ENCODE results near the gene GDAP2.
A peak's percentile ranks its signal among the peaks of the same experiment; 100 is the strongest.
"Not testable (repeated sequence)": the region's sequence is repeated elsewhere in the genome, so short reads cannot be mapped to it uniquely, and the experiment has no call there.

Gene GDAP2

DNA sequence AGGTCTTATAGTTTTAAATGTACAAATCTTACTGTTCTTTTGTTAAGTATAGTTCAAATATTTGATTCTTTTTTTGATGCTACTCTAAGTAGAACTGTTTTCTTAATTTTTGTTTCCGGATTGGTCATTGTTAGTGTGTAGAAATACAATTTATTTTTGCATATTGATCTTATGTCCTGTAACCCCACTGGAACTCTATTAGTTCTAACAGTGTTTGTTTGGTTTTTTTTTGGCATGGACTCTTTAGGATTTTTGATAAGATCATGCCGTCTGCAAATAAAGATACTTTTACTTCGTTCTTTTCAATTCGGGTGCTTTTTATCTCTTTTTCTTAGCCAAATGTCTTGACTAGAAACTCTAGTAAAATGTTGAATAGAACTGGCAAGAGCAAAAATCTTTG is 26.5 kb downstream of the GDAP2 start:
- ATAC-seq (no peak), DNase-seq (no peak)

GRCh38 chr1:117899801-117900200 is 29.6 kb downstream of the GDAP2 start:
- ATAC-seq (no peak), DNase-seq (no peak)

DNA sequence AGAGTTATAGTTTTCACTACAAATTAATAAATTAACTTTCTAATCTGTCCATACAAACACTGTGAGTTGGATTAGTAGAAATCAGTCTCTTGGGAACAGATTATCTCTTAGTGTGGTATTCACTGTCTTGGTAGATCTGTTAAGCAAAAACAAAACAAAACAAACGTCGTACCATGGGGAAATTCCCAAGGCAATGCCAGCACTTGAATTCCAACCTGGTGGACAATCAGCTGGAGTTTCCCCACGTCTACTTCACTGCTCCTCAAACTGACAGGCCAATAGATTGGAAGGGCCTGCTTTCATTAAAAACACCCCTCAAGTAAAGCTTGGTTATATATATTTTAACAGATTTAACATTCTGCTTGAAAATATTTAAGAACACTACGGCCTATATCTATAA is 31.9 kb downstream of the GDAP2 start:
- ATAC-seq = no peak
- no peak for DNase-seq

DNA sequence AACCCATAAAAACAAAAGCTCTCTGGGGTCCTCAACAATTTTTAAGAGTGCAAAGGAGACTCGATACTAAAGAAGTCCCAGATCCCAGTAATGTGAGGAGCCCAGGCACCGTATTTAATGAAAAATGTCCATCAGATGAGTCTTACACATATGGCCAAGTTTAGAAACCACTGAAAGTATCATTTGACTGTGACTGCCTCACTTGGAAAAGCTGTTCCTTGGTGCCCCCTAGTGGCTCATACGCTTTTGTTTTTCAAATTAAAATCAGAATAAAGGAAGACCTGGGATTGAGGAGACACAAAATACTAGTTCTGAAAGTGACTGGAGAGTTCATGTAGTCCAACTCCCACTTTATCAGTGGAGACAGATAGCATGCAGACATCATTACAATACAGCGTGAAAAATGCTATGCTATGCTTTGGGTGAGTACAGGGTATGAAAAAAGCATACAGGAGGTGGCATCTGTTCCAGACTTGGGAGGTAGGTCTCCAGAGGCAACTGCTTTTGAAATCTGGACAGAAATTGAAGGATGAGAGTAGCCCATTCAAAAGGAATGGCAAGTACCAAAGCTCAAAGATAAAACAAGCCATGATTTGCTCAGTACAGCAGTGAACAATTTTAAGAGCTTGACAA is 33.8 kb downstream of the GDAP2 start:
- DNase-seq = peak; percentile 70
- ATAC-seq = peak; percentile 85

DNA sequence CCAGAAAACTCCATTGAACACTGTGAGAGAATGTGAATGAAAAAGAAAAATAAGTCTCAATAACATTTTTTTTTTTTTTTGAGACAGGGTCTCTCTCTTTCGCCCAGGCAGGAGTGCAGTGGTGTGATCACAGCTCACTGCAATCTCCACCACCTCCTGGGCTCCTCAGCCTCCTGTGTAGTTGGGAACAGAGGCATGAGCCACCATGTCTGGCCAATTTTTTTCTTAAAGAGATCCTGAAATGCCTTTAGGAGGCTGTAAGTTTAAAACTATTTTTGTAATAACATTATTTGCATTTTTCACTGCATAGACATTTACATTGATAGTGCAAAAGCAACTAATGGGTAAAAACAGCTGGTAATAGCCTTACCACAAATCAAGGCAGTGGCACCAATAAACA is 35.3 kb downstream of the GDAP2 start:
- DNase-seq (no peak), ATAC-seq (no peak)

- ATAC-seq = no peak
- no peak for DNase-seq
Measured at GRCh38 chr1:117892512-117892911, 36.9 kb downstream of the GDAP2 start.

DNA sequence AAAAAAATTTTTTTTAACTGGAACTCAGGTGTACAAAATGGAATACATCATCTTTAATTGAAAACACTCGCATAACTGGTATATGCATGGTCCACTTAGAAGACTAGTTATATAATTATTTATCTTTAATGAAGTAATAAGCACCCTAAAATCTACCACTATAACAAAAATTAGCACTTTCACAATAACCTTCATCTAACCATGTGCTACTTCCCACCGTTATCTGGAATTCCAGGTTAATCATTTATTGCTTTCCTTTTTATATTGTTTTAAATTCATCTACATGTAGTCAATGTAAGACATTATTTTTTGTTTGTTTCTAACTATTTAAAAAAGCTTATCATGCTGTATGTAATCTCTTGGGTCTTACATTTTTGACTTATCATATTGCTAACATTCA is 39.0 kb downstream of the GDAP2 start:
- no peak for DNase-seq
- no peak for ATAC-seq

GRCh38 chr1:117886101-117886795 is 43.2 kb downstream of the GDAP2 start:
- no peak for DNase-seq

DNA sequence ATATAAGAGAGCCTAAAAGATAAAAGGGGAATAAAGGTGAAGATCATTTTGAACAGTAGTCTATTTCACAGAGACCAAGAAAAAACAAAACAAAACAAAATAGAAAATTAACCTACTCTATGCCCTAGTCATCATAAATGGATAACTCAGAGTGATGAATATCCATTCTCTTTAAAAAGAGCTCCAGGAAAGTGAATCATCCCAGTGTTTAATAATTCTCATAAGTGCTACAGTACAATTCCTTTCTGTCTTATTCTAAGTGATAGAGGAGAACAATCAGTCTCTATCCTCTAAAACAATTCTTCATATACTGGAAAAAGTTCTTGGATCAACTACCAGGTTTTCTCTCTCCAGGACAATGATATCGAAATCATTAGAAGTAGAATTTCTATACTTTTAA is 45.8 kb downstream of the GDAP2 start:
- no peak for DNase-seq
- no peak for ATAC-seq

More at GRCh38 chr1:117886101-117886795, 43.2 kb downstream of the GDAP2 start:
- no peak for ATAC-seq

DNA sequence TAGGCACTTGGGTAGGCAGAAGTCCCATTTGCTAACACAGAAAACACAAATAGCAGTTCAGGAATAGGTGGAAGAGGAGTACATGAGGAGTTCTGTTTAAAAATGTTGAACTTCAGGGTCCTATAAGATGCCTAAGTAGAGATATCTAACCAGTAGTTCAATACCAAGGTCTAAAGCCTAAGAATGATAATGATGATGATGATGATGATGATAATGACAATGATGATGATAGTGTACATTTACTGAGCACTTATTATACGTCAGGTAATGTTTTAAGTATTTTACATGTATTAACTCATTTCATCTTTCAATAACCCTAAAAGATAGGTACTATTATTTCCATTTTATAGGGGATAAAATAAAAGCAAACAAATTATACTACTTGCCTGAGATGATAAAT is 50.1 kb downstream of the GDAP2 start:
- no peak for ATAC-seq

DNA sequence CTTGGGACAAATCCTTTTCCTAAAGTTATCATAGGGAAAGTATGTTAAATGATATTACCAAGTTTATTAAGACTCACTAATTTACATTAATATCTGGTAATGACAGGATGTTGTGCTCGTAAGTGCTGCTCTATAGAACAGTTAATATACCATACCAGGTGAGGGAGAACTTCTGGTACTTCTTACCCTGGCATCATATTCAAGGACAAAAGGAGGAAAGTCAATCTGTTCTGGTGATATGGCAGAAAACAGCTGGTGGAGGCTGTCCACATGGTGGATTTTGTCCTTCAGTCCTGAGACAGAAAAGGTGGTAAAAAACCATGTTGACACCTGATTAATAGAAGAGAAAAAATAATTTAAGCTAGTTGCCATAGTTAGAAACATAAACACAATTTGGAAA is 51.6 kb downstream of the GDAP2 start:
- no peak for ATAC-seq
- no peak for DNase-seq

More for the DNA sequence above, 50.1 kb downstream of the GDAP2 start:
- no peak for DNase-seq

GRCh38 chr1:117871013-117871412 is 58.4 kb downstream of the GDAP2 start:
- ATAC-seq (no peak), DNase-seq (no peak)

- DNase-seq (no peak), ATAC-seq (no peak)
Measured at GRCh38 chr1:117861694-117862093, 67.7 kb downstream of the GDAP2 start.

GRCh38 chr1:117860896-117861610 is 68.4 kb downstream of the GDAP2 start:
- ATAC-seq = no peak
- no peak for DNase-seq

GRCh38 chr1:117859901-117860300 is 69.5 kb downstream of the GDAP2 start:
- ATAC-seq (no peak), DNase-seq (no peak)

DNA sequence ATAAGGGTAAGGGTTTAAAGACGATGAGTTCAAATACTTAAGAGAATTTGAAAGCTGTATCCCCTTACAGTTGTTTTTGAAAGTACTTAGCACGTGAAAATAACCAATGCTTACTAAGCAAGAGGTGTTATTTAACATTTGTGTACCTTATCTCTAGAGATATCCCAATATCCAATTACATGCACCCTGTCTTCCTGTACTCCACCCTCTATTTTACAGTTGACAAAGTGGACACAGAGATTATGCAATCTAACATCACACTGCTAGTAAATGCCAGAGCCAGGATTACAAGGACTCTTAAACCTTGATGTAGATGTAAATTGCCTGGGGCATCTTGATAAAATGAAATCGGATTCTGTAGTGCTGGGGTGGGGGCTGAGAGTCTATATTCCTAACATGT is 72.0 kb downstream of the GDAP2 start:
- ATAC-seq (no peak), DNase-seq (no peak)

DNA sequence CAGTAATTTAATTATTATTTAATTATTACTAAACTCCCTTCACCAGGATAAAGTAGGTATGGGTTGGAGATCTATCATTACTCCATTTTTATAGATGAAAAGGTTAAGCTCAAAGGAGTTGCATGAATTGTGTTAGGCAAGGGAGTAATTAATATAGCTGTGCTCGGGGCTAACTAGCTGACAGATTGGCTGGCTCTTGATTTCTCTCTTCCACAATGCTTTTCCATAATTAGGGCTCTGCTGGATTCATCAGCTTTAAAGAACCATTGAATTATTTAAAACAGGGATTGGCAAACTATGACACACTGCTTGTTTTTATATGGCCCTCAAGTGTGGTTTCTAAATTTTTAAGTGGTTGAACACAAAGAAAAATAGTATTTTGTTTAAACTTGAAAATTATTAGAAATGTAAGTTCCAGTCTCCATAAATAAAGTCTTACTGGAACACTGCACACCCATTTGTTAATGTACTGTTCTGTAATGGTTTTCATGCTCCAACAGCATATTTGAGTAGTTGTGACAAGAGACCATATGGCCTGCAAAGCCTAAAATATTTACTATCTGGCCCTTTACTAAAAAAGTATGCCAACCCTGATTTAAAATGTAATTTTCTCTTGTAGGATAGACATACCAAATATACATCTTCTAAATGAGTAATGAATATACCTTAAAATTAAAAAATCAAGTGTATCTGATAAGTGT is 76.4 kb downstream of the GDAP2 start:
- DNase-seq (no peak), ATAC-seq (no peak)

GRCh38 chr1:117851687-117852086 is 77.7 kb downstream of the GDAP2 start:
- DNase-seq (no peak), ATAC-seq (no peak)

GRCh38 chr1:117846674-117847425 is 82.6 kb downstream of the GDAP2 start:
- no peak for DNase-seq
- no peak for ATAC-seq

DNA sequence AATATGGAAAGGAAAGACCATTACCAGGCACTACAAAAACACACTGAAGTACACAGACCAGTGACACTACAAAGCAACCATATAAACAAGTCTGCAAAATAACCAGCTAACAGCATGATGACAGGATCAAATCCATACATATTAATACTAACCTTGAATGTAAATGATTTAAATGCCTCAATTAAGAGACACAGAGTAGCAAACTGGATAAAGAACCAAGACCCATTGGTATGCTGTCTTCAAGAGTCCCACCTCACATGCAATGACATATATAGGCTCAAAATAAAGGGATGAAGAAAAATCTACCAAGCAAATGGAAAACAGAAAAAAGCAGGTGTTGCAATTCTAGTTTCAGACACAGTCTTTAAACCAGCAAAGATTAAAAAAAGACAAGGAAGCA is 84.9 kb downstream of the GDAP2 start:
- ATAC-seq = not testable (repeated sequence)

DNA sequence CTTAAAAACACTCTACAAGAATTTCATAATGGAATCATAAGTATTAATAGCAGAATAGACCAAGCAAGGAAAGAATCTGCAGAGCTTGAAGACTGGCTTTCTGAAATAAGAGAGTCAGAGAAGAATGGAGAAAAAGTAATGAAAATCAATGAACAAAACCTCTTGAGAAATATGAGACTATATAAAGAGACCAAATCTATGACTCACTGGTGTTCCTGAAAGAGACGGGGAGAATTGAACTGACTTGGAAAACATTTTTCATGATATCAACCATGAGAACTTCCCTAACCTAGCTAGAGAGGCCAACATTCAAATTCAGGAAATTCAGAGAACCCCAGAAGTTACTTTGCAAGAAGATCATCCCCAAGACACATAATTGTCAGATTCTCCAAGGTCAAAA is 85.6 kb downstream of the GDAP2 start:
- ATAC-seq = no peak
- no peak for DNase-seq

More for the DNA sequence above, 84.9 kb downstream of the GDAP2 start:
- DNase-seq = not testable (repeated sequence)
